Pancreas (tissue), 10 donors: ENCODE measurements around the gene NUDT16L1. TPM values are rescaled to one million over a fixed set of nuclear protein-coding genes. Genes with fewer than 3 reads are reported as not detected.

ENCODE experiments used
- ATAC-seq, 4 donors: fragments of 200-7000 bp; cut with Tn5 transposase; one replicate each; pipeline versions ENCODE4 v1.8.0 to v1.9.1; 2020; ENCODE audit warnings: mild to moderate bottlenecking in 4 of 4, moderate library complexity in 4 of 4
- DNase-seq, 6 donors: peaks; one replicate each; pipeline ENCODE4 v3.0.0-alpha.2; 2020
- FAIRE-seq: peaks from 2 replicates; lab custom pipeline; 2012; peaks lifted over from hg19 to GRCh38; lab: Jason Lieb, UNC
- H3K27ac ChIP-seq, 4 donors: fragments of 200-600 bp; sonication (generic); 1 replicate in 3 of 4; 2 replicates in 1 of 4; pipeline versions ENCODE4 v1.5.0 to v1.8.0; 2020
- H3K27me3 ChIP-seq, 4 donors: fragments of 200-600 bp; one replicate each; pipeline ENCODE4 v1.8.0; 2021
- H3K36me3 ChIP-seq, 3 donors: fragments of 200-600 bp; sonication (generic) in 1 of 3; one replicate each; pipeline versions ENCODE4 v1.5.0 to v1.8.0; 2020 to 2021
- H3K4me1 ChIP-seq, 3 donors: fragments of 200-600 bp; one replicate each; pipeline ENCODE4 v1.8.0; 2021
- H3K4me3 ChIP-seq, 4 donors: fragments of 200-600 bp; sonication (generic) in 2 of 4; one replicate each; pipeline versions ENCODE4 v1.5.0 to v1.8.0; 2020 to 2021
- H3K9me3 ChIP-seq, 4 donors: fragments of 200-600 bp; one replicate each; pipeline ENCODE4 v1.8.0; 2021
- WGBS, 2 donors: extraction: QIAGEN DNeasy Blood & Tissue Kit; methylation state at CpG; one replicate each; pipeline ENCODE4 v1.1.7; 2013; 5-methylcytosine and 5-hydroxymethylcytosine counted together
- intact Hi-C, 3 donors: fragments of 100-400 bp; cut with DNase I; formaldehyde crosslinking; loops; one replicate each; pipeline versions ENCODE4 v1.11.1 to v1.14.2; 2022
- polyA plus RNA-seq, 2 donors: library from polyadenylated mRNA; stranded (reverse); fragments of 200-250 nt; gene quantifications; one replicate each; pipeline ENCODE4 v1.2.3, GENCODE V29; 2013
- total RNA-seq, 6 donors: library from RNA; stranded (reverse); fragmentation: NEBNext Ultra II Directional in 4 of 6; extraction: Animal tissue kit (Norgen Biotek cat#: 25700) in 4 of 6; gene quantifications; one replicate each; pipeline versions ENCODE4 v1.2.1 to v1.2.4, GENCODE V29; 2021 to 2023
- TF ChIP-seq, protein P1 (sequence below), 4 donors: fragments of 200-600 bp; sonication (generic) in 3 of 4; IDR thresholded peaks; one replicate each; pipeline versions ENCODE4 v1.5.0 to v1.8.0; 2021; ENCODE audit warnings: antibody characterized with exemption in 4 of 4
- donor health status: healthy with polysubstance abuse.
- donor health status: DM: no; HTN: no; CAD: no; lungs with moderate emphysema.
- donor health status: DM: no; HTN: no; CAD: no.
- donor health status: control.
- donor health status: control.
- donor health status: Bipolar disorder and iron deficiency.
- donor health status: DM: yes; HTN: yes; CAD: no.
- donor health status: DM: no; HTN: no; CAD: no.
- donor health status: DM: no; HTN: no; CAD: no.
- donor health status: DM: yes; HTN: yes; CAD: no.

Gene NUDT16L1
- total and polyA plus RNA-seq, 8 donors, result 7.0 to 32.3 (median 14.2) TPM

DNA sequence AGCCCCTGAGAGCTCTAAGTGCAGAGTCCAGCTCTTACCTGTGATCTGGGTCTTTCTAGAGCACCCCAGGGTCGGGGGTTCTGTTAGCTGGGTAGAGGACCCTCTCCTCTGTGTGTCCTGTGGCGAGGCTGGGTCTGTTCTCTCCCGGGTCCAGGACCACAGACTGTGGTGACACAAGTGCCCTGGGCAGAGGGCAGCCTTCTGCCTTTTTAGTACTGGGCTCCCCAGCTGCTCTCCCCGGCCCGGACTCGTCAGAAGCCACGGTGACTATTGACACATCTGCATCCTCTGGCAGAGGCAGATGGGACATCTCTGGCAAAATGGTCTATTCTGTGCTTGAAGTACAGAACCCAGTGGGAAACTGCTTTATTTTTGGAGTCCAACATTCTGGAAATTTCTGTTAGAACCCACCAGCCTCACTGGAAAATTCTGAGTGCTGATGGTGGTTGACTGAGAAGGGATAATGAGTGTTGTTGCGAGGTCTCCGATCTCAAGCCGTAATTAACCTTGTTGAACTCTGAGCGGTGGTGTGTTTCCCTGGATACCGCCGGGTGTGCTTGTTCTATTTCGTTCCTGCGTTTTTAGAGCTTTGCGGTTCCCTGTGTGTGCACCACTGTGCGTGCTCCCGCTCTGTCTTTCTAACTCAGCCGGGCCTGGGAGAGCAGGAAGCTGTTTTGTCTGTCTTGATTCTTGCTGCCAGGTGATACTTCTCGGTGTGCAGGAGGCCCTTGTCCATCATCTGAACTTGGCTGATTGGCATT, 26.0 kb upstream of the NUDT16L1 start:
- Histone ChIP-seq H3K9me3 (no peaks in the 10 kb centered on the region), H3K4me3 (no peak overlapping the region), H3K27me3 (no peaks in the 10 kb centered on the region), H3K36me3 (peaks cover 6 to 21% (median 7%) of the 10 kb centered on the region in 3 donors), H3K27ac (peak overlapping the region in 1 of 4 donors; percentile 5), H3K4me1 (peaks cover 0 to 3% (median 0%) of the 10 kb centered on the region in 3 donors)
- 88 to 92% methylated on average over 20 of the region's 20 CpGs for WGBS, 2 donors
- no peak for FAIRE-seq
- DNase-seq, result peak in 1 of 6 donors; percentile 58
- ATAC-seq, result peak in 1 of 4 donors; percentile 7
- intact Hi-C loops, result no loop called here
- TF ChIP-seq, protein P1, sequence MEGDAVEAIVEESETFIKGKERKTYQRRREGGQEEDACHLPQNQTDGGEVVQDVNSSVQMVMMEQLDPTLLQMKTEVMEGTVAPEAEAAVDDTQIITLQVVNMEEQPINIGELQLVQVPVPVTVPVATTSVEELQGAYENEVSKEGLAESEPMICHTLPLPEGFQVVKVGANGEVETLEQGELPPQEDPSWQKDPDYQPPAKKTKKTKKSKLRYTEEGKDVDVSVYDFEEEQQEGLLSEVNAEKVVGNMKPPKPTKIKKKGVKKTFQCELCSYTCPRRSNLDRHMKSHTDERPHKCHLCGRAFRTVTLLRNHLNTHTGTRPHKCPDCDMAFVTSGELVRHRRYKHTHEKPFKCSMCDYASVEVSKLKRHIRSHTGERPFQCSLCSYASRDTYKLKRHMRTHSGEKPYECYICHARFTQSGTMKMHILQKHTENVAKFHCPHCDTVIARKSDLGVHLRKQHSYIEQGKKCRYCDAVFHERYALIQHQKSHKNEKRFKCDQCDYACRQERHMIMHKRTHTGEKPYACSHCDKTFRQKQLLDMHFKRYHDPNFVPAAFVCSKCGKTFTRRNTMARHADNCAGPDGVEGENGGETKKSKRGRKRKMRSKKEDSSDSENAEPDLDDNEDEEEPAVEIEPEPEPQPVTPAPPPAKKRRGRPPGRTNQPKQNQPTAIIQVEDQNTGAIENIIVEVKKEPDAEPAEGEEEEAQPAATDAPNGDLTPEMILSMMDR (IDR thresholded peaks at IDR 0.05), result no peak

DNA sequence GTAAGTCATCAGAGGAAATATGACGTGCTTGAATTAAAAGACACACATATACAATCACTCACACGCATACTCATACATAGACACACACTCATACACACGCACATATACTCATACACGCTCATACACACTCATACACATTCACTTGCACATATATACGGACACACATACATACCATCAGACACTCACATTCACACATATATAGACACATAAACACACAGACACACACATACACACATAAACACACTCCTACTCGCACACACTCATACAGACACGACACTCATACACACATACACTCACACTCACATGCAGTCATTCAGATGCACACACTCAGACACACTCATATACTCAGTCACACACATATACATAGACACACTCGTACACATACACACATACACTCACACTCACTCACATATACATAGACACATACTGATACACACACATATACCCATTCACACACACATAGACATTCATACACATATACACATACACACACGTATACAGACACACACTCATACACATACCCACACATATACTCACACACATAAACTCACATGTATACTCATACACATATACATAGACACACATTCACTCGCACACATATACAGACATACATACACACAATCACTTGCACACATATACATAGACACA, 24.9 kb upstream of the NUDT16L1 start:
- H3K27ac ChIP-seq, result no peak overlapping the region
- intact Hi-C loops, result no loop called here
- ATAC-seq (no peak), DNase-seq (no peak), FAIRE-seq (no peak)
- H3K9me3 ChIP-seq, result no peaks in the 10 kb centered on the region
- no peak overlapping the region for H3K4me3 ChIP-seq
- TF ChIP-seq, protein P1 (IDR thresholded peaks at IDR 0.05), result no peak
- H3K27me3 ChIP-seq, result no peaks in the 10 kb centered on the region
- peaks cover 6 to 22% (median 7%) of the 10 kb centered on the region in 3 donors for H3K36me3 ChIP-seq
- WGBS, 2 donors, result 92 to 94% methylated on average over 10 of the region's 10 CpGs
- peaks cover 0 to 3% (median 0%) of the 10 kb centered on the region in 3 donors for H3K4me1 ChIP-seq

DNA sequence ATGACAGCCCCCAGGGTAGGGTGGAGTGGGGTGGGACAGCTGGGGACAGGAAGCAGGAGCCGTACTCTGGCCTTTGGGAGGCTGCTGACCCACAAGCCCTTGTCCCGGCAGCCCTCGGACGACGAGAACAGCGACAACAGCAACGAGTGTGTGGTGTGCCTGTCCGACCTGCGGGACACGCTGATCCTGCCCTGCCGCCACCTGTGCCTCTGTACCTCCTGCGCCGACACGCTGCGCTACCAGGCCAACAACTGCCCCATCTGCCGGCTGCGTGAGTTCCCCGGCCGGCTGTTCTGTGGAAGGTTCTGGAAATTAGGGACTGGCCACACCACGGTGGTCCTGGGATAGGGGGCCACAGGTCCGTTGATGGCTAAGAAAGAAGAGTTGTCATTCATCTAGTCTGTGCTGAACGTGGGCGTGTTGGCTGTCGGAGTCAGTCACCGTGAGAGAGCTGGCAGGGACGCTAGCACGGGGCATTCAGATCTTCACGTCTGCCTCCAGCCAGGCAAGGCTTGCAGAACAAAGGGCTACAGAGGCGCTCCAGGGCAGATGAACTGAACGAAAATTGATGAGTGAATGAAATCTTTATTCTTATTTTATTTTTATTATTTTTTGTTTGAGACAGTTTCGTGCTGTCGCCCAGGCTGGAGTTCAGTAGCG, 19.8 kb upstream of the NUDT16L1 start:
- 93% methylated on average over 33 of the region's 33 CpGs for WGBS, 2 donors
- no peaks in the 10 kb centered on the region for H3K4me1 ChIP-seq
- no peak overlapping the region for H3K27ac ChIP-seq
- no peaks in the 10 kb centered on the region for H3K9me3 ChIP-seq
- H3K4me3 ChIP-seq, result no peak overlapping the region
- intact Hi-C loops, result no loop called here
- FAIRE-seq (no peak), ATAC-seq (no peak), DNase-seq (peak in 1 of 6 donors; percentile 24)
- TF ChIP-seq, protein P1 (IDR thresholded peaks at IDR 0.05), result no peak
- H3K27me3 ChIP-seq, result no peaks in the 10 kb centered on the region
- peaks cover under 1 to 28% (median 5%) of the 10 kb centered on the region in 3 donors for H3K36me3 ChIP-seq

DNA sequence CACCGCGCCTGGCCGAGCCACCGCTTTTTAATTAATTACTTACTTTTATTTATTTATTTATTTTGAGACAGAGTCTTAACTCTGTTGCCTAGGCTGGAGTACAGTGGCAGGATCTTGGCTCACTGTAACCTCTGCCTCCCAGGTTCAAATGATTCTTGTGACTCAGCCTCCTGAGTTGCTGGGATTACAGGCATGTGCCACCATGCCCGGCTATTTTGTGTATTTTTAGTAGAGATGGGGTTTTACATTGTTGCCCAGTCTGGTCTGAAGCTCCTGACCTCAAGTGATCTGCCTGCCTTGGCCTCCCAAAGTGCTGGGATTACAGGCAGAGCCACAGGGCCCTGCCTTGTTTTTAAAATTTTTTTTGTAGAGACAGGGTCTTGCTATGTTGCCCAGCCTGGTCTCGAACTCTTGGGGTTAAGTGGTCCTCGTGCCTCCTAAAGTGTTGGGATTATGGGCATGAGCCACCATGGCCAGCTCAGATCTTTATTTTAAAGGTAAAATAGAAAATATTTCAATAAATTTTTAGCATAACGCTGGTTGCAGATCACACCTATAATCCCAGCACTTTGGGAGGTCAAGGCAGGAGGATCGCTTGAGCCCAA, 18.3 kb upstream of the NUDT16L1 start:
- Histone ChIP-seq H3K27me3 (no peaks in the 10 kb centered on the region), H3K27ac (no peak overlapping the region), H3K36me3 (peaks cover 0 to 18% (median 0%) of the 10 kb centered on the region in 3 donors), H3K9me3 (no peaks in the 10 kb centered on the region), H3K4me1 (no peaks in the 10 kb centered on the region), H3K4me3 (no peak overlapping the region)
- WGBS, 2 donors, result 96% methylated on average over 9 of the region's 9 CpGs
- no peak for DNase-seq
- no peak for FAIRE-seq
- no peak for ATAC-seq
- TF ChIP-seq, protein P1 (IDR thresholded peaks at IDR 0.05), result no peak
- intact Hi-C loops, result no loop called here
